Fibroblast of skin of right biceps (primary cell): Measurements from ENCODE around the gene CRACDL.

Experiments used
- DNase-seq: peaks from one replicate; pipeline ENCODE4 v3.0.0-alpha.2; 2013

The CRACDL gene

GRCh38 chr2:98847853-98848252 lies 88.2 kb downstream of the CRACDL start:
- DNase-seq, result no peak

DNA sequence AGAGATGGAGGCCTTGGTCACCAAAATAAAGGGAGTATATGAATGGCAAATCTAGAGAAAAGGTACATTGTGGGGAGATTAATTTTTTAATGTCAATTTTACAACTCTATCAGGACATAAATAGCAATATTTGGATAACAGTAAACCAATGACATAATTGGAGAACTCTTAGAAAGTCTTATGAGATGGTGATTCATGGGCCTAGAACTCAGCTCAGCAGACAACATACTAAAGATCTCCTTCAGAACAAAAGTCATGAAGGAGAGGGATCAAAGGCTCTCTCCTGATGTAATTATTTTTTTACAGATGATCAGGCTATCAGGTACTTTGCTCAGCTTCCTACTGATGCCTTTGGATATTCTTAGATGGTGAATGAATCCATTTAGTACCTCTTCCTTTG lies 90.0 kb downstream of the CRACDL start:
- no peak for DNase-seq

- DNase-seq, result no peak
Measured at GRCh38 chr2:98842136-98842535, 93.9 kb downstream of the CRACDL start.

- DNase-seq, result peak; percentile 50
Measured at GRCh38 chr2:98839292-98839691, 96.7 kb downstream of the CRACDL start.

GRCh38 chr2:98835831-98836385 lies 100.1 kb downstream of the CRACDL start:
- no peak for DNase-seq

- DNase-seq, result no peak
Measured at GRCh38 chr2:98833917-98834263, 102.1 kb downstream of the CRACDL start.

DNA sequence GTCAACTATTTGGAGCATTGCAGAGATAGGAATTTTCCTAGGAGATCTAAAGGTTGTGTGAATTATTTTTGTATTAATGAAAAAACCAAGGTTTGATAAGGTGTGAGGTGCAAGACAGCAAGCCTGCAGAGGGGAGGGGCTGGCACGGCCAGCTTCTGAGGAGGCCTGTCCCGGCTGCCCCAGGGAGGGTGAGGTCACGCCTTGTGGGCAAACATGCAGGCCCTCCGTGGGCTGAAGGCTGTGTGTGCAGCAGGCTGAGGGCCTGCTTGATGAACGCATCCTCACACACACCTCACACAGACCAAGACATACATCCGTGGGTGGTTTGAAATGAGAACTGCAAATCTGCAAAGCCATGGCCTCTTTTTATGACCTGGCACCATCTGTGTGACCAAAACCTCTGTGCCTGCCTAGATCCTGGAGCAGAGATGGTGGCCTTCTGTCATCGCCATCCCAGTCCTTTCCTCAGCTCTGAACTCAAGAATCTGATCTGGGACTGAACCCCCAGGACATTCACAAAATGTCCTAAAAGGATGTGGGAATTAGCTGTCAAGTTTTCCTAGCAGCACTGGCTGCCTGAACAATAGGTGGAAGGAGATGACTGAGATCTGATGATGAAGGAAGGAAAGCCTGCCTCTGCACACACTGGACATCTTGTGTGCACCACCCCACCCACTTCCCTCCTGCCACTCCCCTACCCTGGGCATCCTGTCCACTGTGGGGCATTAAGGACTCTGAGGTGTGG lies 102.7 kb downstream of the CRACDL start:
- DNase-seq, result no peak

GRCh38 chr2:98832172-98832571 lies 103.9 kb downstream of the CRACDL start:
- no peak for DNase-seq

DNA sequence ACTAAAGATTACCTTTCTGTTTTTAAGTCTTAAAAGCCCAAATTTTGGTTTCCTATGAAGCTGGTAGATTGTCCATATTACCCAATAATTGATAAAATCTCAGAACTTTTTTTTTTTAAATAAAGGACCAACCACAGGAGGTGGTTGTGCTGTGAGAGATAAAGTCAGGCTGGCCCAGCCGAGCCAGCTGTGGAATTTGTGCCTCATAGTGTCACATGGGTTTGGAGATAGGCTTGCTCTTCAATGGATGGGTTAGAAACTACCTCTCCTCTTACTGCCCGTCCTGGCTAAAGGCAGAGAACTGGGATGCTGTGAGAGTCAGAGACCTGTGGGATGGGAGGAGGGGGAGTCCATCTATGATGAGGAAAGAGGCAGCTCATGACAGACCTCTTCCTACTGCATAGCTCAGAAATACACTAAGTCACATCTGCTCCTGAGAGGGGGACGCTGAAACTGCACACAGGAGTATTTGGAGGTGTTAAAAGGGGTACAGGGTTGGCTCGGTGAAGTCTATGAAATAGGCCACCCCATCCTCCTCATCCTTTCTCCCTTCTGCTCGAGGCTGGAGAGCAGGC lies 105.4 kb downstream of the CRACDL start:
- DNase-seq, result no peak

- DNase-seq, result no peak
Measured at GRCh38 chr2:98829581-98830270, 106.3 kb downstream of the CRACDL start.

- DNase-seq, result no peak
Measured at GRCh38 chr2:98828793-98829371, 107.1 kb downstream of the CRACDL start.

- no peak for DNase-seq
Measured at GRCh38 chr2:98828369-98828744, 107.7 kb downstream of the CRACDL start.

- DNase-seq, result no peak
Measured at GRCh38 chr2:98827625-98828368, 108.2 kb downstream of the CRACDL start.

DNA sequence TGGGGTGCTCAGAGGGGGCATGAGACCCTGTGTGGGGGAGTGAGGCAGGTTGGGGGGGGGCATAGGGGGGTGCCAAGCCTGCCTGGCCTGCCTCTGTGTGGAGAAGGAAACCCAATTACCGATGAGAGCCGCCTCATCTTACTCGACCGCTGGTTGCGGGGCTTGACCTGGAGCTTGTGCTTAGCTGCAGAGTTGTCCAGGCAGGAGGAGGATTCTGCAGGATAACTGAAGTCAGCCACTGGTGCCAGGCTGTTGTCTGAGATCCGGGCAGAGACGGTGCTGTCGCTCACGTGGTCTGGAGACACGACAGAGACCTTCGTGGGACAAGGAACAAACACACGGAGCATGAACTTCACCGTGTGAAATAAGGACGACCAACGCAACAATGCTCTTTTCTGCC lies 109.2 kb downstream of the CRACDL start:
- no peak for DNase-seq

DNA sequence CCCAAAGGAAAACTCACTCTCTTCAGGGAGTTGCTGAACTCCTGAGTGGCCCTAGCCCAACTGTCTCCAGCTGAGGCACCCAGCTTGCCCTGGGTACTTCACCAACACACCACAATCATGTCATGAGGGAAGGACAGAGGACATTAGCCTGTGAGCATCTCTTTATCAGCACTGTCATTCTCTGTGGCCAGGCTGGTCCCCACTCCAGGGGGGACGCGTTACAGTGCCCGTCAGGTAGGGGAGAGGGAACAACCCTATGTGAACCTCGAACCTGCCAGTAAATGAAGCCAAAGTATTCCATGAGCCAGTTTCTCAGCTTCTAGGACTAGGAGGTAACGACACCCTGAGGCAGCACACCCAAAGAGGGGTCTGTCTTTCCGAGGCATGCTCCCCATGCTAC lies 110.2 kb downstream of the CRACDL start:
- DNase-seq, result no peak

GRCh38 chr2:98825404-98825803 lies 110.6 kb downstream of the CRACDL start:
- DNase-seq, result no peak

- DNase-seq, result no peak
Measured at GRCh38 chr2:98825020-98825350, 111.0 kb downstream of the CRACDL start.

GRCh38 chr2:98824256-98825019 lies 111.6 kb downstream of the CRACDL start:
- DNase-seq, result no peak

DNA sequence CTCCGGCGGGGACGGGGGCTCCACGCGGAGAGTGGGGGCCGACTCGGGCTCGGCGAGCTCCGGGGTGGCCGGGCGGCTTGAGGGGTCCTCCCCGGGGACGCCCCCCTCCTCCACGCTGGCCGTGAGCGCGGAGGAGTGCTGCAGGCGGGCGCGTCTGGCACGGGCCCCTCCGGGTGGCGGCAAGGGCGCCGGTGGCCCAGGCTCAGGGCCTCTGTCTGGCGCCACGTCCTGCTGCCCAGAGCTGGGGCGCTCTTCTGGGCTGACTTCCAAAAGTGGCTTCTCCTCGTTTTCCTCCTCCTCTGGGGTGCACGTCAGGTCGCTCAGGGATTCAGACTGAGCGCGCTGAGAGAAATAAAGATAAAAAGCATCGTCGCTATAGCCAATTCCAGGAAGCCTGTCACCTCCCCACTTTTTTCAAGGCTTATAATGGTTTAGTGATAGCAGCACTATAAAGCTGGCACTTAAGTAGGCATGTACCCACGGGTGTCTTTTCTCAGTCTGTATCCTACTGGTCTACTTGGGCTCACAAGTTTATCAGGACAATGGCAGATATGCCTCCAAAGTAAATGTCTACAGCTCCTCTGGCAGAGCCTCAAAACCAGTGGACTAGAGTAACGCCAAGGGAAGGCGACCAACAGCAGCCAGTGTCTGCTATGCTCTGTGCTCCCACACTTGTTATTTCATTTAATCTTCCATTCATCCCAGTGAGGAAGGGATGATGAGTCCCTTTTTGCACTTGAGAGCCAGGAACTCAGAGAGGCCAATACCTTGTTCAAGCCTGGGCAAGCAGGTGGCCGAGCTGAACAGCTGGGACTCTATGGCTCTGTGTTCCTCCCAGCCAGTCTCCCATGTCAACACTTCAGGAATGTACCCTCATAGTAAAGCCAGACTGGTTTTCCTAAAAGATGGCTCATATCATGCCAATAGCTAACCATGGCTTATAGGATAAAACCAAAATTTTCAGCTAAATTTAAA lies 112.5 kb downstream of the CRACDL start:
- no peak for DNase-seq

DNA sequence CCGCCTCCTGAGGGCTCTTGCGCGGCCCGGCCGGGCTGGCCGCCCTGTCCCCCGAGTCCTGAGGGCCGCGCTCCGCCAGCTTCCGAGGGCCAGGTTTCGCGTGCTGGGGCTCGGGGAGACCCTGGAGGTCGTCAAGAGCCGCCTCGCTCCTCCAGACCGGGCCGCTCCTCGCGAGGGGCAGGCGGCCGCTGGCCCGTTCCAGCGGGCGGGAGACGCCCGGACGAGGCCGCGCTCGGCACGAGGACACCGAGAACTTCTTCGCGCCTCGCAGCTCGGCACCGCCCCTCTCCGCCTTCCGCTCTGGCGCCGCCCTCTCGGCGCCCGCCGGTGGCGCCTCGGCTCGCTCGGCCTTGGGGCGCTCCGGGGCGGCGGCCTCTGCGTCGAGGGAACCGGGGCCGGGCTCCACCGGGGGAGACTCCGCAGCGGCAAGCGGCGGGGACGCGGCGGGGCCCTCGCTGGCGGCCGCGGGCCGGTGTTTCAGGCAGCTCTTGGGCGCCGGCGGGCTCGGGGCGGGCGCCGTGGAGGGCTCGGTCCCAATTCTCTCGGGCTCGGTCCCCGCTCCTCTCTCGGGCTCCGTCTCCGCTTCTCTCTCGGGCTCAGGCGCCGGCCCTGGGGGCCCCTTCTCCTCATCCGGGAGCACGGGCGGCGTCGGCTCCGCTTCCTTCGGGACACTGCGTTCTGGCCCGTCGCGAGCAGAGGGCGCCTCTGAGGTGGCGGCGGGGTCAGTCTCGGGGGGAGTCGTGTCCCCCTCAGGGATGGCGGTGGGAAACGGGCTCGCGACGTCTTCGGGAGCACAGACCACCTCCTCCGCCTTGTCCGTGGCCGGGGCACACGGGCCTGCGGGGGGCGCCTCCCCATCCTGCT lies 113.5 kb downstream of the CRACDL start:
- peak; percentile 19 for DNase-seq
